WTC11 (cell line): ENCODE measurements around the gene KPTN.

ENCODE experiments used
- ATF3 ChIP-seq: sonication (generic); formaldehyde crosslinking; conservative IDR thresholded peaks from 2 replicates; pipeline ENCODE4 v1.8.1; 2022; ENCODE audit warnings: mild to moderate bottlenecking, missing genetic modification reagents
- CTCF ChIP-seq: fragments of 200-600 bp; IDR thresholded peaks from 2 replicates; pipeline ENCODE4 v1.8.0; 2022; ENCODE audit warnings: antibody characterized with exemption
- HMGA2 ChIP-seq: fragments of 250-450 bp; sonication (Bioruptor Pico); IDR thresholded peaks from 2 replicates; pipeline ENCODE4 v1.4.0; 2021; ENCODE audit warnings: mild to moderate bottlenecking, moderate library complexity
- NFYB ChIP-seq: sonication (generic); formaldehyde crosslinking; conservative IDR thresholded peaks from 2 replicates; pipeline ENCODE4 v1.8.0; 2022; ENCODE audit warnings: low read depth, missing genetic modification reagents
- SMAD4 ChIP-seq: sonication (generic); formaldehyde crosslinking; IDR thresholded peaks from 2 replicates; pipeline ENCODE4 v1.8.0; 2022; ENCODE audit warnings: mild to moderate bottlenecking, missing genetic modification reagents
- TEAD4 ChIP-seq: sonication (generic); formaldehyde crosslinking; IDR thresholded peaks from 2 replicates; pipeline ENCODE4 v1.8.0; 2022; ENCODE audit warnings: mild to moderate bottlenecking, missing genetic modification reagents
- USF1 ChIP-seq: sonication (generic); formaldehyde crosslinking; IDR thresholded peaks from 2 replicates; pipeline ENCODE4 v1.8.0; 2022; ENCODE audit warnings: mild to moderate bottlenecking, missing genetic modification reagents
- ZNF138 ChIP-seq: sonication (generic); formaldehyde crosslinking; conservative IDR thresholded peaks from 2 replicates; pipeline ENCODE4 v1.8.1; 2022; ENCODE audit warnings: mild to moderate bottlenecking, moderate library complexity, missing genetic modification reagents
- ZNF232 ChIP-seq: sonication (generic); formaldehyde crosslinking; IDR thresholded peaks from 2 replicates; pipeline ENCODE4 v1.8.0; 2022; ENCODE audit warnings: mild to moderate bottlenecking, missing genetic modification reagents
- TF ChIP-seq, protein P1 (sequence below): sonication (generic); formaldehyde crosslinking; IDR thresholded peaks from 2 replicates; pipeline ENCODE4 v1.8.1; 2022; ENCODE audit warnings: missing genetic modification reagents, borderline replicate concordance

DNA sequence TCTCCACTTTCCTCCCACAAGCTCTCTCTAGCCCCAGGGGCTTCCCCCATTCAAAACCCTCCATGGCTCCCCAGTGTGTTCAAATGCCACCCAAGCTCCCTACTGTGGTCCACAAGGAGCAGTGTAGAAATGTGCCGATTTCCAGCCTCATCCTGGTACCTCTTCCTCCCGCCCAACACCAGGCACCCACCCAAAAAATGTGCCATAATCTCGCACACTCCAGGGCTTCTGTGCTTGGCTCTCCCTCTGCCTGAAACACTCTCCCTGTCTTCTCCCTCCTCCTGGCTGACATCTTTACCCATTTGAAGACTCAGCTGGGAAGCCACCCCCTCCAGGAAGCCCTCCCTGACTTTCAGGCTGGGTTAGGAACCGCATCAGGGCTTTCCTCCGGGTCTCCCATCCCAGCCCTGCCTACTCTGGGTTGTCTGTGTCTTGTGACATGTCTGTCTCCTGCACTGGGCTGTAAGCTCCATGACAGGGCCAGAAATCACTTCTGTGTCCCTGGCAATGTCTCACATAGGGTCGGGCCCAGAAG is 48.1 kb downstream of the KPTN start:
- TF ChIP-seq CTCF (no peak), NFYB (CRISPR knock-in tag) (no peak), ZNF232 (CRISPR knock-in tag) (no peak), SMAD4 (CRISPR knock-in tag) (no peak), HMGA2 (CRISPR knock-in tag) (no peak), TEAD4 (CRISPR knock-in tag) (no peak), ATF3 (CRISPR knock-in tag) (no peak), ZNF138 (CRISPR knock-in tag) (no peak), USF1 (CRISPR knock-in tag) (no peak)
- TF ChIP-seq, protein P1, sequence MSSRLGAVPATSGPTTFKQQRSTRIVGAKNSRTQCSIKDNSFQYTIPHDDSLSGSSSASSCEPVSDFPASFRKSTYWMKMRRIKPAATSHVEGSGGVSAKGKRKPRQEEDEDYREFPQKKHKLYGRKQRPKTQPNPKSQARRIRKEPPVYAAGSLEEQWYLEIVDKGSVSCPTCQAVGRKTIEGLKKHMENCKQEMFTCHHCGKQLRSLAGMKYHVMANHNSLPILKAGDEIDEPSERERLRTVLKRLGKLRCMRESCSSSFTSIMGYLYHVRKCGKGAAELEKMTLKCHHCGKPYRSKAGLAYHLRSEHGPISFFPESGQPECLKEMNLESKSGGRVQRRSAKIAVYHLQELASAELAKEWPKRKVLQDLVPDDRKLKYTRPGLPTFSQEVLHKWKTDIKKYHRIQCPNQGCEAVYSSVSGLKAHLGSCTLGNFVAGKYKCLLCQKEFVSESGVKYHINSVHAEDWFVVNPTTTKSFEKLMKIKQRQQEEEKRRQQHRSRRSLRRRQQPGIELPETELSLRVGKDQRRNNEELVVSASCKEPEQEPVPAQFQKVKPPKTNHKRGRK = no peak
